ENCODE measurements around the gene KIF9. TPM values are rescaled to one million over a fixed set of nuclear protein-coding genes. Genes with fewer than 3 reads are reported as not detected.
"Not testable (repeated sequence)": the region's sequence is repeated elsewhere in the genome, so short reads cannot be mapped to it uniquely, and the experiment has no call there.

KIF9 gene, protein sequence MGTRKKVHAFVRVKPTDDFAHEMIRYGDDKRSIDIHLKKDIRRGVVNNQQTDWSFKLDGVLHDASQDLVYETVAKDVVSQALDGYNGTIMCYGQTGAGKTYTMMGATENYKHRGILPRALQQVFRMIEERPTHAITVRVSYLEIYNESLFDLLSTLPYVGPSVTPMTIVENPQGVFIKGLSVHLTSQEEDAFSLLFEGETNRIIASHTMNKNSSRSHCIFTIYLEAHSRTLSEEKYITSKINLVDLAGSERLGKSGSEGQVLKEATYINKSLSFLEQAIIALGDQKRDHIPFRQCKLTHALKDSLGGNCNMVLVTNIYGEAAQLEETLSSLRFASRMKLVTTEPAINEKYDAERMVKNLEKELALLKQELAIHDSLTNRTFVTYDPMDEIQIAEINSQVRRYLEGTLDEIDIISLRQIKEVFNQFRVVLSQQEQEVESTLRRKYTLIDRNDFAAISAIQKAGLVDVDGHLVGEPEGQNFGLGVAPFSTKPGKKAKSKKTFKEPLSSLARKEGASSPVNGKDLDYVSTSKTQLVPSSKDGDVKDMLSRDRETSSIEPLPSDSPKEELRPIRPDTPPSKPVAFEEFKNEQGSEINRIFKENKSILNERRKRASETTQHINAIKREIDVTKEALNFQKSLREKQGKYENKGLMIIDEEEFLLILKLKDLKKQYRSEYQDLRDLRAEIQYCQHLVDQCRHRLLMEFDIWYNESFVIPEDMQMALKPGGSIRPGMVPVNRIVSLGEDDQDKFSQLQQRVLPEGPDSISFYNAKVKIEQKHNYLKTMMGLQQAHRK
- total RNA-seq: 1 to 10 TPM; 4.0 to 5.9 TPM

DNA sequence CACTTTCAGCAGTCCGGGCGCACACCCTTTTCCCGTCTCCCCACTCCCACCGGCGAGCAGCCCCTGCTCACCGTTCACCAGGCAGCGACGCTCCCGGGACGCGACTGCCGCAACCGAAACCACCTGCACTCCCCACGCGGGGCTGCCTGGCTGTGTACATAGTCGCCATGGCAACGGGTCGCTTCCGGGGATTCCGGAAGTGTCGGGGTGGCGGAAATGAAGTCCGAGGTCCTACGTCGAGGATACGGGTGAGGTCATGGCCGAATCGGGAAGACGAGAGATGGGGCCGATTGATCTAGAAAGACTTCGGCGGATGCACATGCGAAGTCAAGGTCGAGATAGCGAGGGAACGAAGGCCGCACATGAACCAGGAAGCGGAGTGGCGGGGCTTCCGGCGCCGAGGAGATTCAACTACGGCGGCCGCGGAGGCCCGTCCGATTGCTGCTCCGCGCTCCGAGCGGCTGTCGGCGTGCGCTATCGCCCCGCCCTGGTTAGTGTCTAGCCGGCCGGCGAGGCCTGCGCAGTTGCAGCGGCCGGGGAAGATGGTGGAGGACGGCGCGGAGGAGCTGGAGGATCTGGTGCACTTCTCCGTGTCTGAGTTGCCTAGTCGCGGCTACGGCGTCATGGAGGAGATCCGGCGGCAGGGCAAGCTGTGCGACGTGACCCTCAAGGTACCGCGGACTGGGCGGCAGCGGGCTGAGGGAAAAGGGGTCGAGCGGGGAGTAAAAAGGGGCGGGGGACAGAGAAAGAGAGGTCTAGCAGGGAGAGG, at the start of gene KIF9, which contains the start of gene KLHL18:
TSS of gene KIF9 (minus strand) at position 376 of the 769 bp plus-strand sequence. CDS start 5,425 bp downstream, outside the sequence.
TSS of gene KLHL18 (plus strand) at position 521 of the 769 bp plus-strand sequence. CDS start at position 543, 22 bp downstream.
- peak within 1 kb of the TSS; percentile 99 to 100 for H3K27ac Mint-ChIP-seq
- H3K9me3 Mint-ChIP-seq: no peaks in the 10 kb centered on the region
- DNase-seq (ENCODE audit: low spot score in 2 of 2) (peak; percentile 95 to 96), ATAC-seq (peak; percentile 89 to 92)
- peaks cover 12 to 17% of the 10 kb centered on the region in 2 donors for H3K36me3 Mint-ChIP-seq

DNA sequence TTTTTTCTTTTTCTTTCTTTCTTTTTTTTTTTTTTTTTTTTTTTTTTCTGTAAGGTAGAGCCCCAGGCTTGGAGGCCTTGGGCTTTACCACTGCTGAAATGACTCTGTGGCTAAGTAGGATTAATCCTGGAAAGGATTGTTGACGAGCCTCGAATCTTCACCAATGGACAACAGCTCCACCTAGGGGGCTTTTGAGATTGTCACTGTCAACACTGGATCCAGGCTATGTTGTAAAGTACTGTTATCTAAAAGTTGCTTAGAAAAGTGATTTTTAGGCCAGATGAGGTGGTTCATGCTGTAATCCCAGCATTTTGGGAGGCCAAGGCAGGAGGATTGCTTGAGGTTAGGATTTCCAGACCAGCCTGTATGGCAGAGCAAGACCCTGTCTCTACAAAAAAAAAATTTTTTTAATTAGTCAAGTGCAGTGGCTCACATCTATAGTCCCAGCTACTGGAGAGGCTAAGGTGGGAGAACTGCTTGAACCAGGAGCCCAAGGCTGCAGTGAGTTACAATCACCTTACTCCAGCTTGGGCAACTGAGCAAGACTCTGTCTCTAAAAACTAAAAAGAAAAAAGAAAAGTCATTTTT, 41.8 kb upstream of the KIF9 start:
- no peaks in the 10 kb centered on the region for H3K36me3 Mint-ChIP-seq
- DNase-seq (ENCODE audit: low spot score in 2 of 2) (peak in 1 of 2 donors; percentile 49), ATAC-seq (peak; percentile 72 to 78)
- H3K27ac Mint-ChIP-seq: no peak overlapping the region
- no peaks in the 10 kb centered on the region for H3K9me3 Mint-ChIP-seq

DNA sequence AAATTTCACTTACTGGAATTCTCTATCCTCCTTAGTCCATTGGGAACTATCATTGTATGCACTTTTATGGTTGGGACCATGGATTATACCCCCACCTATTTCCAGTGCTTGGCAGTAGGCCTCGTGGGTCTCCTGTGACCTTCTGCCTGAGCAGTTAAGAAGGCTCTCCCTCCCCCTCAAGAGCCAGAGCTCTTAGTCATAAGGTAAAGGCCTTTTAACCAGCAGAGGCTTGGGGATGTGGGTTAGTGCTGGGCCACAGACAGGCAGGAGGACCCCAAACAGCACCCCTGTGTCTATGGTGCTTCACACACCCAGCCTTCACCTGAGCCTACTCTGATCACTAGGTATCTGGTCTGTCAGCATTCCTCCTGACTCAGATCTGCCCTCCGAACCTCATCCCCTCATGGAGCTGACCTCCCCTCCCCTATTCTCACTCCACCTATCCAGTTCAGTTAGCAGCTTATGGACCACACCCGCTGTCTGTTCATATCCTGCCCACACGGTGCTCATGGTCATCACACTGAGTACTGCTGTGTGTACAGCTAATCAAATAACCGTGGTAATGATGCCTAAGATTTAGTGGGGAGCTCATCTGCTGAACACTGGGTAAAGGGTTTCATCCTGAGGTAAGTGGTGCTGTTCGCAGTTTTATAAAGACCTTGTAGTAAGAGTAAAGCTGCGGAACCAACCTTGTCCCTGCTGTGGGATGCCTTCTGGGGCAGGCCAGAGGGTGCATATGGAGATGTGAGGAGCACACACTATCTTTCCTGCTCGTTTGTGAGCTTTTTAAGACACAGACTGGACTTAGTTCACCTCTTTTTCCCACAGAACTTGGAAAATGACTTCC, 41.1 kb upstream of the KIF9 start:
- peak overlapping the region in 1 of 2 donors; percentile 78 for H3K27ac Mint-ChIP-seq
- H3K9me3 Mint-ChIP-seq: no peaks in the 10 kb centered on the region
- no peaks in the 10 kb centered on the region for H3K36me3 Mint-ChIP-seq
- ATAC-seq: peak; percentile 34 to 52
- no peak for DNase-seq (ENCODE audit: low spot score in 2 of 2)

DNA sequence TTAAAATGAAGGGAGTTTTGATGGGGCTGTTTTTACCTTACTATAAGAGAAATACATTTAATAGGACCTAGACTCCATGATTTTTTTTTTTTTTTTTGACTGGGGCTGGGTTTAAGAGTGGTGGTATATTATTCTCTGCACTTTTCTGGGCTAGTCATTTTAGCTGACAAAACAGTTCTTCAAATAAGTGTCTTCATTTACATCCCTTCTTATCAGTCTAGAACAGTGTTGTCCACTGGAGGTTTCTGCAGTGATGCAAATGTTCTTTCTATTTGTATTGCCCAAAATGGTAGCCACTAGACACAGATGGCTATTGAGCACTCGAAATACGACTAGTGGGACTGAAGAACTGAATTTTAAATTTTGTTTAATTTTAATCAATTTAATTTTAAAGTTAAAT, 37.4 kb upstream of the KIF9 start:
- DNase-seq (ENCODE audit: low spot score in 2 of 2) (no peak), ATAC-seq (no peak)
- Mint-ChIP-seq H3K27ac (no peak overlapping the region), H3K36me3 (no peaks in the 10 kb centered on the region), H3K9me3 (no peaks in the 10 kb centered on the region)

DNA sequence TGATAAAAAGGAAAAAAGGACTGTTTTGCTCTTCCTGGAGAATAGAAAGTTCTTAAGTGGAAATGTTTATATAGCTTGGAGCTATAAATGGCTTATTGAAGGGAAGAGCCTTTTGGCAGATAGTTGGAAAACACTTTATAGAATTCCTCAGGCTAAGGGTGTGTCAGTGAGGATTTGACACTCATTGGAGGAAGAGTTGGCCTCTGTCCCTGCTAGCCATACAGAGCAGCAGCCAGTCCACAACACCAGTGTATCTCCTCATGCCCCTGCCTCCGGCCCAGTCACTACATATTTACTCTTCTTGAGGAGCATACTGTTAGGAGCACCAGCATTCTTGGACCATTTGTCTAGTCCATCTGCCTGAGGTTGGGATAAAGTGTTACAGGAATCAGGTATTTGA, 36.3 kb upstream of the KIF9 start:
- Mint-ChIP-seq H3K27ac (peak overlapping the region in 1 of 2 donors; percentile 40), H3K9me3 (no peaks in the 10 kb centered on the region), H3K36me3 (no peaks in the 10 kb centered on the region)
- no peak for ATAC-seq
- no peak for DNase-seq (ENCODE audit: low spot score in 2 of 2)

DNA sequence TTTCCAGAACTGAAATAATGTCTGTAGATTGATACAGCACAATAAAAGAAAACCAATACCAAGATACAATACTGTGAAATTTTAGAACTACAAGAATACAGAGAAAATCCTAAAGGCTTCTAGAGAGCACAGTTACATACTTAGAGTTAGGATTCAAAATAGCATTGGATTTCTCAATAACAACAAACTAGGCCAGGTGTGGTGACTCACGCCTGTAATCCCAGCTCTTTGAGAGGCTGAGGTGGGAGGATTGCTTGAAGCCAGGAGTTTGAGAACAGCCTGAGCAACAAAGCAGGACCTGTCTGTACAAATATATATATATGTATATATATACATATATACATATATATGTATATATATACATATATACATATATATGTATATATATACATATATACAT, 33.6 kb upstream of the KIF9 start:
- H3K9me3 Mint-ChIP-seq; DNase-seq (ENCODE audit: low spot score in 2 of 2); H3K27ac Mint-ChIP-seq; H3K36me3 Mint-ChIP-seq; ATAC-seq: not testable (repeated sequence)

DNA sequence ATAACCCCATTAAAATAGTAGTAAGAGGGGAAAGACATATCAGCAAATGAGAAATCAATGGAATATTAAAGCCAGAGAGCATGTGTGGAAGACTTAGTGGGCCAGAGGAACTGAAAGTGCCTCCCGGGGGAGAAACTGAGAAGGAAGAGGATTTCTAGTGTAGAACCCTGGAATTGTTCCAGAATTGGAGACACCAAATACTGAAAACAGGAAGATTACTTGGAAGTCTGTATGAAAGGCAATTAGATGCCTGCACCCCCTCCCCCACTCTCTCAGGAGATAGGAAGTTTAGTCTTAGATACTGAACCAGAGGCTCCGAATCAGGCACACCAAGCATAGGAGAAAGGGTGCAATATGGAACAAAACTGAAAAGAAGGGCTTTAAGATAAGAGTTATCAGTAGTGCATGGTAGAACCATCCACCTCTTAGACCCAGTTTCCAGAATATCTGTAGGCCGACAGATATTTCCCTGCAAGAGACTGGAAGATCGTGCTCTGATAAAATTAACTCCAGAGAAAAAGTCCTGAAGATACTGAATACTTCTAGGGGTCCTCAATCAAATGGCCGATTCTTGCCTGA, 32.6 kb upstream of the KIF9 start:
- no peaks in the 10 kb centered on the region for H3K36me3 Mint-ChIP-seq
- H3K9me3 Mint-ChIP-seq: no peaks in the 10 kb centered on the region
- H3K27ac Mint-ChIP-seq: peak overlapping the region; percentile 11 to 14
- ATAC-seq (no peak), DNase-seq (ENCODE audit: low spot score in 2 of 2) (no peak)

DNA sequence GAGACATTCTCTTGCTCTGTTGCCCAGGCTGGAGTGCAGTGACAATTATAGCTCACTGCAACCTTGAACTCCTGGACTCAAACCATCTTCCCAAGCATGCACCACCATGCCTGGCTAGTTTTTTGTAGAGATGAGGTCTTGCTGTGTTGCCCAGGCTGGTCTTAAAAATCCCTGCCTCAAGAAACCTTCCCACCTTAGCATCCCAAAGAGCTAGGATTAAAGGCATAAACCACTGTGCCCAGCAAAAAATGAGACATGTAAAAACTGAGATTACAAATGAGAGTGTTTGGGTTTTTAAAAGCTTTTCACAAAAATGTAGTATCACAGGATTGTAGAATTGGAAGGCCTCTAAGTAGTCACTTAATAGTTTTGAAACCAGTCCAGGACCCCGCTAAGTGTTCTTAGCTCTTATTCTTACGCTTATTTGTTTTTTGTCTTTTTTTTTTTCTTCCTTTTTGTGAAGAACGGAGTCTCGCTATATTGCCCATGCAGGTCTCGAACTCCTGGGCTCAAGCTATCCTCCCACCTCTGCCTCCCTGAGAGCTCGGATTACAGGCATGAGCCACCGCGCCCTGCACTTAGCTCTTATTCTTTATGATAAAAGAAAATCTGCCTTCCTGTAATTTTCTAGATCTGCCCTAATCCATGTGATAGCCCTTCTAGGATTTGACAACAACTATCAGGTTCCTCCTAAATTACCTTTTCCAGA, 31.6 kb upstream of the KIF9 start:
- ATAC-seq: no peak
- H3K27ac Mint-ChIP-seq: peak overlapping the region in 1 of 2 donors; percentile 14
- no peak for DNase-seq (ENCODE audit: low spot score in 2 of 2)
- no peaks in the 10 kb centered on the region for H3K36me3 Mint-ChIP-seq
- H3K9me3 Mint-ChIP-seq: no peaks in the 10 kb centered on the region

DNA sequence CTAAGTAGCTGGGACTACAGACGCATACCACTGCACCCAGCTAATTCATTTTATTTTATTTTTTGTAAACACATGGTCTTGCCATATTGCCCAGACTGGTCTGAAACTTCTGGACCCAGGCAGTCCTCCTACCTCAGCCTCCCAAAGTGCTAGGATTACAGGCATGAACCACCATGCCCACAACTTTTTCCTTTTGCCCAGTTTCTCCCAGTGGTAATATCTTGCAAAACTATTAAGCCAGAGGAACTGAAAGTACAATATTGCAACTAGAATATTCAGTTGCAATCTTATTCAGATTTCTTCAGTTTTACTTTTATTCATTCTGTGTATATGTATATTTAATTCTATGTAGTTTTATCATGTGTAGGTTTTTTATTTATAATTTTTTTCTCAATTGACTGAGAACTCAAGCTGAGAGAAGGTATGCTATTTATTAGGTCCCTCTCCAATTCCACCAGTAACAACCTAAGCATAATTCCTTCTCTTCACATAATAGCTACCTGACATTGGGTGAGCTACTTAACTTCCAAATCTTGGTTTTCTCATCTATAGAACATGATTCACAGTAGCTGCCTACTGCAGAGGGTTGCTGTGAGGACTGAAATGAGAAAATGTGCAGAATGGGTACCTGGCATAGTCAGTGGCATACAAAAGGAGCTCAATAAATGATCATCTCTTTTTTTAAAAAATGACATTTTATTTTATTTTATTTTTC, 30.9 kb upstream of the KIF9 start:
- ATAC-seq: peak in 1 of 2 donors; percentile 64
- Mint-ChIP-seq H3K36me3 (peaks cover 0 to 4% of the 10 kb centered on the region in 2 donors), H3K27ac (peak overlapping the region in 1 of 2 donors; percentile 55), H3K9me3 (no peaks in the 10 kb centered on the region)
- DNase-seq (ENCODE audit: low spot score in 2 of 2): no peak

DNA sequence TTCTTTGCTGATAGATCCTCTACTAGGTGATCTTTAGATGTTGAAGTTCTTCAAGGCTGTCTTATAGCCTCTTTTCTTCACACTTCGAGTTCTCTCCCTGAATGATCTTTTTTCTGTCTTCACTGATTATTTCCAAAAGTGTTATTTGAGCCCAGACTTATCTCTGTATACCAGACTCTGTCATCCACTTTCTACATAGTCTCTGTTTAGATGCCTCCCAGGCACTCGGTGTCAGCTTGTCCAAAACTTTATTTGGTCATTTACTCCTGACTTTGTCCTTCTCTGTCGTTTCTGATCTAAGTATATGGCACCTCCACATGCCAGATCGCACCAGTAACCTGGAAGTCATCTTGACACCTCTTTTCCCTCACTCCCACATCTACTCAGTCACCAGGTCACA, 27.8 kb upstream of the KIF9 start:
- H3K27ac Mint-ChIP-seq: no peak overlapping the region
- peaks cover 0 to 4% of the 10 kb centered on the region in 2 donors for H3K36me3 Mint-ChIP-seq
- DNase-seq (ENCODE audit: low spot score in 2 of 2) (no peak), ATAC-seq (no peak)
- no peaks in the 10 kb centered on the region for H3K9me3 Mint-ChIP-seq

DNA sequence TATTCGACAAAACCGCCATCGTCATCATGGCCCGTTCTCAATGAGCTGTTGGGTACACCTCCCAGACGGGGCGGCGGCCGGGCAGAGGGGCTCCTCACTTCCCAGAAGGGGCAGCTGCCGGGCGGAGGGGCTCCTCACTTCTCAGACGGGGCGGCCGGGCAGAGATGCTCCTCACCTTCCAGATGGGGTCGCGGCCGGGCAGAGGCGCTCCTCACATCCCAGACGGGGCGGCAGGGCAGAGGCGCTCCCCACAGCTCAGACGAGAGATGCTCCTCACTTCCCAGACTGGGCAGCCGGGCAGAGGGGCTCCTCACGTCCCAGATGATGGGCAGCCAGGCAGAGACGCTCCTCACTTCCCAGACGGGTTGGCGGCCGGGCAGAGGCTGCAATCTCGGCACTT, 26.6 kb upstream of the KIF9 start:
- not testable (repeated sequence) for H3K36me3 Mint-ChIP-seq; DNase-seq (ENCODE audit: low spot score in 2 of 2); H3K27ac Mint-ChIP-seq; H3K9me3 Mint-ChIP-seq; ATAC-seq

DNA sequence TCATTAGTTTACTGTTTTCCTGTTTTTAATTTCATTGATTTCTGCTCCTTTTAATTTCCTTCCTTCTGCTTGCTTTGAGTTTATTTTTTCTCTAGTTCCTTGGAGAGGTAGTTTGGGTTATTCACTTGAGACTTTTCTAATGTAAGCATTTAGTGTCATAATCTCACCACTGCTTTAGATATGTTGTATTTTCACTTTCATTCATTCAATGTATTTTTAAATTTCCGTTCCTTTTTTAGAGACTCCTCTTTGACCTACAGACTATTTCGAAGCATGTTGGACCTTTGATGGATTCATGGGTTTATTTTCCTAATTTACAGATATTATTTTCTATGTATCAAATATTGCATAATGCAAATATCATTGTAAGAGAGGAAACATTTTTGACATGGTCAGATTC, 23.4 kb upstream of the KIF9 start:
- ATAC-seq (no peak), DNase-seq (ENCODE audit: low spot score in 2 of 2) (no peak)
- Mint-ChIP-seq H3K9me3 (no peaks in the 10 kb centered on the region), H3K27ac (no peak overlapping the region), H3K36me3 (peaks cover 4 to 22% of the 10 kb centered on the region in 2 donors)

DNA sequence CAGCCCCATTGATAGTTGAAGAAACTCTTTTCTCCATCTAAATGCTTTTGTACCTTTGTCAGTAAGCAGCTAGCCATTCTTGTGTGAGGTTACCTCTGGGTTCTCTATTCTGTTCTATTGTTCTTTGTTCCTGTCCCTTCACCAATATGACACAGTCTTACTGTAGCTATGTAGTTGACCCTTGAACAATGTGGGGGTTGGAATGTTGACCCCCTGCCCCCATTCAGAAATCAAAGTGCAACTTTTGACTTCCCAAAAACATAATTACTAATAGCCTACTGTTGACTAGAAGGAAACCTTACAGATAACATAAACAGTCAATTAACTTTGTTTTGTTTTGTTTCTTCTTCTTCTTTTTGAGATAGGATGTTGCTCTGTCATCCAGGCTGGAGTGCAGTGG, 18.9 kb upstream of the KIF9 start:
- H3K27ac Mint-ChIP-seq: no peak overlapping the region

More for the DNA sequence above, 18.9 kb upstream of the KIF9 start:
- Mint-ChIP-seq H3K9me3 (no peaks in the 10 kb centered on the region), H3K36me3 (peaks cover 0 to 22% of the 10 kb centered on the region in 2 donors)
- ATAC-seq (no peak), DNase-seq (ENCODE audit: low spot score in 2 of 2) (no peak)

Measured in activated naive CD4-positive, alpha-beta T cell treated with anti-CD3 and anti-CD28 coated beads, Interleukin-2, amount 50 U/mL, for 72 hours (primary cell).